Measurements from ENCODE around the gene FOXP3. TPM values are rescaled to one million over a fixed set of nuclear protein-coding genes. Genes with fewer than 3 reads are reported as not detected.
A peak's percentile ranks its signal among the peaks of the same experiment; 100 is the strongest.

FOXP3 gene
- total and polyA plus RNA-seq, 2 of the 4 experiments (the other 2 are of a cell fraction) = 0.05 TPM; not detected in 1

- Histone ChIP-seq H4K8ac (ENCODE audit: low read depth in 2 of 2, low read length in 2 of 2) (0 out of 4 replicates have a peak overlapping the region, but pooled peaks of 1 of the 2 experiments have one; percentile 25), H4K20me1 (ENCODE audit: insufficient read depth, low read length) (no peaks in the 10 kb centered on the region), H3K4ac (ENCODE audit: low read depth, low read length) (no peak overlapping the region), H3K18ac (ENCODE audit: low read depth, low read length) (no peak overlapping the region), H3K4me2 (ENCODE audit: low read depth, low read length) (no peak overlapping the region; the same call in 1 of the 2 replicates), H3K9ac (ENCODE audit: low read depth, low read length) (no peak overlapping the region), H3K14ac (replicated peaks; ENCODE audit: low read depth, low read length) (no peak overlapping the region), H2AK5ac (ENCODE audit: low read depth, low read length) (no peak overlapping the region), H3K9me1 (ENCODE audit: insufficient read depth, low read length) (no peaks in the 10 kb centered on the region), H3K4me3 (ENCODE audit: insufficient read depth, low read depth, low read length) (no peak overlapping the region), H2BK5ac (ENCODE audit: low read depth, low read length, poor library complexity, severe bottlenecking) (no peak overlapping the region), H3K27ac (ENCODE audit: insufficient read depth, low read length) (no peak overlapping the region), H3K23ac (ENCODE audit: low read depth, low read length) (no peak overlapping the region), H3K4me1 (ENCODE audit: control insufficient read depth, insufficient read depth, low read length) (no peaks in the 10 kb centered on the region), H2BK20ac (ENCODE audit: low read depth, low read length) (no peak overlapping the region), H2AFZ (replicated peaks; ENCODE audit: low read length, poor library complexity) (peak overlapping the region; percentile 35), H2BK15ac (ENCODE audit: low read depth, low read length) (no peak overlapping the region), H4K91ac (ENCODE audit: insufficient read depth, low read depth, low read length) (no peak overlapping the region), H3K36me3 (ENCODE audit: control insufficient read depth, insufficient read depth, low read length) (no peaks in the 10 kb centered on the region), H2BK120ac (ENCODE audit: low read depth, low read length) (no peak overlapping the region), H3K27me3 (ENCODE audit: control insufficient read depth, insufficient read depth, low read length) (no peaks in the 10 kb centered on the region; the same call in 1 of the 2 replicates), H3K9me3 (ENCODE audit: control insufficient read depth, insufficient read depth, low read length) (peaks cover 3% of the 10 kb centered on the region; the same call in 1 of the 2 replicates), H4K5ac (ENCODE audit: low read depth, low read length) (no peak overlapping the region), H3K79me1 (ENCODE audit: low read depth in 1 of 2, low read length in 2 of 2) (peaks cover 0 to 3% of the 10 kb centered on the region in 2 experiments; a peak in 1 of 4 replicates), H2AK9ac (replicated peaks; ENCODE audit: low read depth, low read length, poor library complexity) (no peak overlapping the region), H3K56ac (ENCODE audit: extremely low read depth, insufficient read depth, low read length) (no peak overlapping the region)
- DNase-seq (no peak), ATAC-seq (ENCODE audit: low read depth) (no peak)
- no TSS peak for BruUV-seq (replicated peaks)
- CTCF ChIA-PET = no interaction called here
- in situ Hi-C loops (cut with MboI; ENCODE audit: low sequenced_read_pairs) = no loop called here
- dilution Hi-C loops (cut with HindIII; ENCODE audit: low sequenced_read_pairs, unreplicated experiment) = no loop called here
- TF ChIP-seq RCOR1 (IDR thresholded peaks at IDR 0.05; ENCODE audit: insufficient replicate concordance, low read length) = no peak
- TF ChIP-seq CHD1 (IDR thresholded peaks at IDR 0.05; ENCODE audit: low read depth, low read length) = no peak
- no peak for TF ChIP-seq FOS (IDR thresholded peaks at IDR 0.05; ENCODE audit: low read depth, low read length)
- no peak for TF ChIP-seq MXI1 (IDR thresholded peaks at IDR 0.05; ENCODE audit: borderline replicate concordance, low read depth, low read length)
- TF ChIP-seq BHLHE40 (IDR thresholded peaks at IDR 0.05; ENCODE audit: low read depth, low read length) = no peak
- TF ChIP-seq MAFK (IDR thresholded peaks at IDR 0.05; ENCODE audit: low read depth, low read length) = no peak
- TF ChIP-seq NFE2L2 (IDR thresholded peaks at IDR 0.05; ENCODE audit: low read depth, low read length) = no peak
- no peak for TF ChIP-seq ELK1 (IDR thresholded peaks at IDR 0.05; ENCODE audit: borderline replicate concordance, low read depth, low read length)
- TF ChIP-seq MAZ (IDR thresholded peaks at IDR 0.05; ENCODE audit: borderline replicate concordance, low read depth, low read length) = no peak
- no peak for TF ChIP-seq USF2 (IDR thresholded peaks at IDR 0.05; ENCODE audit: low read depth, low read length)
- TF ChIP-seq SMC3 (IDR thresholded peaks at IDR 0.05; ENCODE audit: low read depth, low read length) = no peak
- no peak for TF ChIP-seq RAD21 (IDR thresholded peaks at IDR 0.05; ENCODE audit: low read length)
- no peak for TF ChIP-seq POLR2A (IDR thresholded peaks at IDR 0.05; ENCODE audit: low read depth, low read length)
- no peak for TF ChIP-seq RFX5 (IDR thresholded peaks at IDR 0.05; ENCODE audit: low read depth, low read length)
- no peak for TF ChIP-seq CTCF (conservative IDR thresholded peaks at IDR 0.05; ENCODE audit: low read depth, low read length)
- no peak for TF ChIP-seq CEBPB (IDR thresholded peaks at IDR 0.05; ENCODE audit: low read depth, low read length)
- 55% methylated on average over 15 of the region's 56 CpGs; no CpG with 5 or more reads in 1 of the 2 experiments for WGBS, 2 experiments (ENCODE audit: extremely low coverage in 2 of 2, insufficient read length in 1 of 2)
- intact Hi-C loops (cut with micrococcal nuclease) = no loop called here
- POLR2A ChIA-PET (ENCODE audit: unreplicated experiment) = no interaction called here
These were observed 30.5 kb downstream of the FOXP3 start for GRCh38 chrX:49233887-49234555.
